Cardiac muscle cell (in vitro differentiated cells and primary cell): ENCODE data around the gene TACR1. TPM values are rescaled to one million over a fixed set of nuclear protein-coding genes. Genes with fewer than 3 reads are reported as not detected.

Source experiments
- DNase-seq, 2 donors: peaks; one replicate each; pipeline versions ENCODE4 v3.0.0 to v3.0.0-alpha.2; 2010 to 2017; ENCODE audit warnings: low read depth in 1 of 2, low spot score in 1 of 2
- H3K27ac ChIP-seq: fragments of 200-600 bp; sonication (generic); 2 replicates; pipeline ENCODE4 v1.5.1; 2016
- H3K27me3 ChIP-seq: fragments of 200-600 bp; sonication (generic); 2 replicates; pipeline ENCODE4 v1.6.0; 2016; ENCODE audit warnings: control low read depth
- H3K36me3 ChIP-seq: fragments of 200-600 bp; sonication (generic); 2 replicates; pipeline ENCODE4 v1.5.1; 2016; ENCODE audit warnings: control low read depth
- H3K4me1 ChIP-seq: fragments of 200-600 bp; sonication (generic); 2 replicates; pipeline ENCODE4 v1.8.1; 2017; ENCODE audit warnings: low read depth, mild to moderate bottlenecking, mixed run types
- H3K4me3 ChIP-seq: fragments of 200-600 bp; sonication (generic); 2 replicates; pipeline ENCODE4 v1.5.1; 2016; ENCODE audit warnings: mild to moderate bottlenecking
- H3K9me3 ChIP-seq: fragments of 200-600 bp; sonication (generic); 2 replicates; pipeline ENCODE4 v1.5.1; 2017; ENCODE audit warnings: low read depth, mild to moderate bottlenecking, control low read depth
- CTCF ChIP-seq: IDR thresholded peaks from 2 replicates; pipeline ENCODE4 v1.5.1; 2012; ENCODE audit warnings: low read depth, mild to moderate bottlenecking, low read length
- polyA plus RNA-seq: library from polyadenylated mRNA; unstranded; fragments of >200 nt; fragmentation: Nextera tagmentation; extraction: Ambion mirVana; gene quantifications from 2 replicates; pipeline ENCODE4 v1.2.1, GENCODE V29; 2016
- total RNA-seq: library from RNA; depleted of rRNA; stranded (reverse); fragments of >200 nt; gene quantifications from 2 replicates; pipeline ENCODE4 v1.2.3, GENCODE V29; 2016

The TACR1 gene
- total and polyA plus RNA-seq, 2 experiments from 2014 or later = not detected

- H3K4me1 ChIP-seq = no peaks in the 10 kb centered on the region
- no peaks in the 10 kb centered on the region for H3K27me3 ChIP-seq
- no peak overlapping the region for H3K4me3 ChIP-seq
- H3K36me3 ChIP-seq = no peaks in the 10 kb centered on the region
- DNase-seq = peak; percentile 45 to 70
- no peak overlapping the region for H3K27ac ChIP-seq
- no peaks in the 10 kb centered on the region for H3K9me3 ChIP-seq
- peak; percentile 76 for TF ChIP-seq CTCF
Observed at GRCh38 chr2:75053484-75054112, 145.7 kb downstream of the TACR1 start.

GRCh38 chr2:75047992-75048625 is 151.2 kb downstream of the TACR1 start:
- DNase-seq = peak in 1 of 2 donors; percentile 75
- Histone ChIP-seq H3K27ac (no peak overlapping the region), H3K36me3 (no peaks in the 10 kb centered on the region), H3K9me3 (no peaks in the 10 kb centered on the region), H3K4me3 (no peak overlapping the region), H3K27me3 (no peaks in the 10 kb centered on the region), H3K4me1 (no peaks in the 10 kb centered on the region)
- TF ChIP-seq CTCF = no peak

DNA sequence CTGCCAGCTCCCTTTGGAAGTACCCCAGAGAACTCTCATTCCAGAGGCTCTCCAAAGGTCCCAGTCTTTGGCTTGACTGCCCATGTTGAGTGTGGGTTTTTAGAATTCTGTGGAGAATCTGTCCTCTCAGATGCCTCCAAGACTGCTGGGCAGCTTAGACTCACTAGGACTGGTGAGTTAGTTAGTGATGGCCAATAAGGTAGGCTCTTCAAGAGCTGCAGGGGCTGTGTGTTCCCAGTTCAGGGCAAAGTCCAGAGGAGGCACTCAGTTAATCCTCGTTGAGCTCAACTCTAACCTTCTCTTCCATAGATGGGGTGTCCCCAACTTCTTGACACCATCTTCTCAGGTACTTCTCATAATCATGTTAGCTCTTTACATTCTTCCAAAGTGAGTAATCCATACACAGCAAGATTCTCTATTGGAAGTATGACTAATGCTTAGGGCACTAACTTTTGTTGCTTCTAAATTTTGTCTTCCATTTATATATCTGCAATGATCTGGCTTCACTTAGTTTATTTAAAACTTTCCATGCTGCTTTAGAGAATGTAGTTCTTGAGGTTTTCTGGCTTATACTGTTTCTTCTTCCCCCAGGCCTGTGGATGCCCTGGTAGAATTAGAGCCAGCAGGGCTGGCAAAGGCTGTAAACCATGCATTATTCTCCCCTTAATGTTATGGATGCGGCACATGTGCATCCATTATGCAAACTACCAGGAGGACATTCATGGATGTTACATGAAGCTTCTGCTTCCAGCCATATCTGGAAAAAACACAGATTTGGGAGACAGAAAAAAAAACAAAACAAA is 151.9 kb downstream of the TACR1 start:
- Histone ChIP-seq H3K27ac (no peak overlapping the region), H3K9me3 (no peaks in the 10 kb centered on the region), H3K4me1 (no peaks in the 10 kb centered on the region), H3K27me3 (no peaks in the 10 kb centered on the region), H3K36me3 (no peaks in the 10 kb centered on the region), H3K4me3 (no peak overlapping the region)
- peak in 1 of 2 donors; percentile 31 for DNase-seq
- no peak for TF ChIP-seq CTCF

GRCh38 chr2:75045526-75046050 is 153.7 kb downstream of the TACR1 start:
- DNase-seq = no peak
- Histone ChIP-seq H3K27ac (no peak overlapping the region), H3K4me1 (no peaks in the 10 kb centered on the region), H3K36me3 (no peaks in the 10 kb centered on the region), H3K9me3 (no peaks in the 10 kb centered on the region), H3K4me3 (no peak overlapping the region), H3K27me3 (no peaks in the 10 kb centered on the region)
- TF ChIP-seq CTCF = no peak

DNA sequence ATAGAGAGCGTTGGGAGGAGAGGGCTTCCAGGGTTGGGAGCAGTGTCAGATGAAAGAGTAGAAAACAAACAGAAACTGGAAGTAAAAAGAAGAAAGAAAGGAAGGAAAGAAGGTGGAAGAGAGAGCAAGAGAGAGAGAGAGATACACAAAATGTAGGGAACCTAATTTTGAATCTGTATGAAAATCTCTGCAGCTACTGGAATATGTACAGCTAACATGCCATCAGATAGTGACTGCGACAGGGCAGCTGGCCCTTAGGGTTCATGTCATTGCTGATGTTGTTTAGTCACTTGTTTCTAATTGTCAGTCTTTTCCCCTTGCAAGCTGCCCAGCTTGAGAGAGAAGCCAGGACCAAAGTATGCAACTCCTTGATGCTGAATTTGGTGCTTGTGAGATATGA is 155.0 kb downstream of the TACR1 start:
- no peak for DNase-seq
- no peaks in the 10 kb centered on the region for H3K4me1 ChIP-seq
- no peaks in the 10 kb centered on the region for H3K9me3 ChIP-seq
- H3K27ac ChIP-seq = no peak overlapping the region
- H3K36me3 ChIP-seq = no peaks in the 10 kb centered on the region
- H3K4me3 ChIP-seq = no peak overlapping the region
- TF ChIP-seq CTCF = no peak
- no peaks in the 10 kb centered on the region for H3K27me3 ChIP-seq
